Liver (tissue), 9 donors: ENCODE measurements around the gene ENTPD6. TPM values are rescaled to one million over a fixed set of nuclear protein-coding genes. Genes with fewer than 3 reads are reported as not detected.

Experiments used
- DNase-seq: peaks from one replicate; pipeline ENCODE4 v3.0.0-alpha.2; 2017; ENCODE audit warnings: low spot score
- H3K27ac ChIP-seq, 2 donors: one replicate each; pipeline ENCODE4 v1.7.0; 2013; ENCODE audit warnings: inconsistent platforms in 2 of 2, low read length in 2 of 2, control low read depth in 1 of 2, low read depth in 1 of 2, mild to moderate bottlenecking in 1 of 2
- H3K27me3 ChIP-seq, 4 donors: one replicate each; pipeline versions ENCODE4 v1.6.1 to v1.7.0; 2013; ENCODE audit warnings: low read length in 3 of 4, inconsistent platforms in 1 of 4, mild to moderate bottlenecking in 1 of 4, moderate library complexity in 1 of 4; ENCODE audit not compliant: control insufficient read depth in 4 of 4, insufficient read depth in 4 of 4
- H3K36me3 ChIP-seq, 4 donors: one replicate each; pipeline versions ENCODE4 v1.6.1 to v1.7.0; 2013; ENCODE audit warnings: low read length in 3 of 4, mild to moderate bottlenecking in 3 of 4, low read depth in 1 of 4, moderate library complexity in 1 of 4; ENCODE audit not compliant: control insufficient read depth in 4 of 4, insufficient read depth in 3 of 4
- H3K4me1 ChIP-seq, 4 donors: one replicate each; pipeline versions ENCODE4 v1.6.1 to v1.7.0; 2013; ENCODE audit warnings: low read length in 3 of 4, mild to moderate bottlenecking in 3 of 4, moderate library complexity in 1 of 4; ENCODE audit not compliant: control insufficient read depth in 4 of 4, insufficient read depth in 4 of 4
- H3K4me3 ChIP-seq, 3 donors: one replicate each; pipeline versions ENCODE4 v1.6.1 to v1.7.0; 2013; ENCODE audit warnings: low read length in 3 of 3, control low read depth in 1 of 3, low read depth in 1 of 3, mild to moderate bottlenecking in 1 of 3
- H3K9ac ChIP-seq, 2 donors: one replicate each; pipeline ENCODE4 v1.7.0; 2013; ENCODE audit warnings: low read length in 2 of 2, mild to moderate bottlenecking in 2 of 2, moderate library complexity in 2 of 2, control low read depth in 1 of 2, low read depth in 1 of 2
- H3K9me3 ChIP-seq, 4 donors: one replicate each; pipeline versions ENCODE4 v1.6.1 to v1.7.0; 2013; ENCODE audit warnings: low read length in 3 of 4; ENCODE audit not compliant: control insufficient read depth in 4 of 4
- EGR1 ChIP-seq, 2 donors: IDR thresholded peaks; 2 replicates each; pipeline ENCODE4 v1.6.1; 2016 to 2018; ENCODE audit warnings: antibody characterized with exemption in 2 of 2, low read depth in 2 of 2
- FOXA1 ChIP-seq: IDR thresholded peaks from 2 replicates; pipeline ENCODE4 v1.6.1; 2016; ENCODE audit warnings: antibody characterized with exemption
- FOXA2 ChIP-seq: IDR thresholded peaks from 2 replicates; pipeline ENCODE4 v1.6.1; 2016; ENCODE audit warnings: antibody characterized with exemption
- GABPA ChIP-seq, 2 donors: IDR thresholded peaks in 1 of 2; conservative IDR thresholded peaks in 1 of 2; 2 replicates each; pipeline ENCODE4 v1.6.1; 2016; ENCODE audit warnings: antibody characterized with exemption in 2 of 2, mild to moderate bottlenecking in 1 of 2, moderate library complexity in 1 of 2
- HNF4G ChIP-seq: IDR thresholded peaks from 2 replicates; pipeline ENCODE4 v1.6.1; 2016; ENCODE audit warnings: antibody characterized with exemption
- RAD21 ChIP-seq, 2 donors: IDR thresholded peaks; 2 replicates each; pipeline ENCODE4 v1.6.1; 2016; ENCODE audit warnings: antibody characterized with exemption in 2 of 2, mild to moderate bottlenecking in 2 of 2
- SP1 ChIP-seq: IDR thresholded peaks from 2 replicates; pipeline ENCODE4 v1.6.1; 2018; ENCODE audit warnings: antibody characterized with exemption, mild to moderate bottlenecking
- YY1 ChIP-seq: IDR thresholded peaks from 2 replicates; pipeline ENCODE4 v1.6.1; 2016; ENCODE audit warnings: antibody characterized with exemption, mild to moderate bottlenecking
- WGBS: extraction: QIAGEN DNeasy Blood & Tissue Kit; methylation state at CpG from one replicate; pipeline ENCODE4 v1.1.7; 2013; 5-methylcytosine and 5-hydroxymethylcytosine counted together
- polyA plus RNA-seq, 2 donors: library from polyadenylated mRNA; stranded (reverse) in 1 of 2; unstranded in 1 of 2; fragments of 200-250 nt in 1 of 2; fragments of >200 nt in 1 of 2; fragmentation: Nextera tagmentation in 1 of 2; extraction: Ambion mirVana in 1 of 2; gene quantifications; one replicate each; pipeline versions ENCODE4 v1.2.1 to v1.2.3, GENCODE V29; 2013 to 2015
- total RNA-seq, 2 donors: library from RNA; depleted of rRNA; stranded (reverse); fragments of >200 nt; gene quantifications; one replicate each; pipeline ENCODE4 v1.2.3, GENCODE V29; 2014
- TF ChIP-seq, protein P1 (sequence below): IDR thresholded peaks from 2 replicates; pipeline ENCODE4 v1.6.1; 2016; ENCODE audit warnings: antibody characterized with exemption
- TF ChIP-seq, protein P2 (sequence below): IDR thresholded peaks from 2 replicates; pipeline ENCODE4 v1.6.1; 2016; ENCODE audit warnings: antibody characterized with exemption, mild to moderate bottlenecking
- TF ChIP-seq, protein P3 (sequence below): IDR thresholded peaks from 2 replicates; pipeline ENCODE4 v1.6.1; 2016; ENCODE audit warnings: antibody characterized with exemption
- TF ChIP-seq, protein P4 (sequence below): fragments of 150-350 bp; IDR thresholded peaks from 2 replicates; pipeline ENCODE4 v1.5.1; 2017; ENCODE audit warnings: improper control_type of control experiment, low read depth, low read length; ENCODE audit not compliant: missing input control
- donor health status: healthy.
- donor health status: healthy.
- donor health status: healthy.
- donor health status: healthy.
- donor health status: healthy.

Gene ENTPD6
- total and polyA plus RNA-seq, 4 donors, result 14.9 to 29.9 (median 24.4) TPM

DNA sequence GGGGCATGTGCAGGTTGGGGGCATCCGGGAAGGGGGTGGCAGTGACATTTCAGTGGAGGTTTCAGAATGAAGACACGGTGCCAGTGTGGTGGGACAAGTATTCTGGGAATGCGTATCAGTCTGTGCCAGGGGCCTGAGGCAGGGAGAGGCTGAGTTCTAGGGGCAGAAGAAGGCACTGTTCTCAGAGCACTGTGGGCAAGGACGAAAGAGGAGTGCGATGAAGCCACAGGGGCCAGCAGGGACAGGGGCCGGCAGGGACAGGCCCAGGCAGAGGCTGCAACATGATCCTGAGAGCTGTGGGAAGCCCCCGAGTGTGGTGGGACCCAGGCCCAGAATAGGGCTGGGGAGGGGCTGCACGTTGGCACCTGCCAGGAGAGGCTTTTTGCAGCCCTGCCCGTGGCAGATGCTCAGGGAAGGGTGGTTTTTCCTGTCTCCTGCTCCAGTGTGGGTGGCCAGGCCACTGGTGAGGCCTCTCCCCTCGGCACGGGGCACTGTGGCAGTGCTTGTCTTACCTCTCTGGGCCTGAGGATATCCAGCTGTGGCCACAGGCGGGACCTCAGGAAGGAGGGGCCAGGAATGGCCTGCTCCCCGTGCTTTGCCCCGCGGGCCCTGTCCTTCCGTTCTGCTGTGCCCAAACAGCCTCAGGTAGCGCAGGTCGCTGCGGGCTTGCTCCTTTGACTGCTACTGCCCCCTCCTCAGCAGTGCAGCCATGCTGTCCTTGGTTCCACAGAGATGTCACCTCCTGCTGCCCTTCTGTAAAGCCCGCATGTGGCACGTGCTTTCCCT, 10.0 kb downstream of the ENTPD6 start:
- Histone ChIP-seq H3K27me3 (no peaks in the 10 kb centered on the region), H3K36me3 (peaks cover 0 to 3% (median 2%) of the 10 kb centered on the region in 4 donors), H3K27ac (no peak overlapping the region), H3K9me3 (no peaks in the 10 kb centered on the region), H3K4me1 (peaks cover 0 to under 1% (median 0%) of the 10 kb centered on the region in 4 donors), H3K4me3 (no peak overlapping the region), H3K9ac (no peak overlapping the region)
- 95% methylated on average over 21 of the region's 21 CpGs for WGBS
- no peak for DNase-seq
- no peak for TF ChIP-seq RAD21 (IDR thresholded peaks at IDR 0.05)
- TF ChIP-seq, protein P1, sequence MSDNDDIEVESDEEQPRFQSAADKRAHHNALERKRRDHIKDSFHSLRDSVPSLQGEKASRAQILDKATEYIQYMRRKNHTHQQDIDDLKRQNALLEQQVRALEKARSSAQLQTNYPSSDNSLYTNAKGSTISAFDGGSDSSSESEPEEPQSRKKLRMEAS, result no peak
- TF ChIP-seq, protein P2, sequence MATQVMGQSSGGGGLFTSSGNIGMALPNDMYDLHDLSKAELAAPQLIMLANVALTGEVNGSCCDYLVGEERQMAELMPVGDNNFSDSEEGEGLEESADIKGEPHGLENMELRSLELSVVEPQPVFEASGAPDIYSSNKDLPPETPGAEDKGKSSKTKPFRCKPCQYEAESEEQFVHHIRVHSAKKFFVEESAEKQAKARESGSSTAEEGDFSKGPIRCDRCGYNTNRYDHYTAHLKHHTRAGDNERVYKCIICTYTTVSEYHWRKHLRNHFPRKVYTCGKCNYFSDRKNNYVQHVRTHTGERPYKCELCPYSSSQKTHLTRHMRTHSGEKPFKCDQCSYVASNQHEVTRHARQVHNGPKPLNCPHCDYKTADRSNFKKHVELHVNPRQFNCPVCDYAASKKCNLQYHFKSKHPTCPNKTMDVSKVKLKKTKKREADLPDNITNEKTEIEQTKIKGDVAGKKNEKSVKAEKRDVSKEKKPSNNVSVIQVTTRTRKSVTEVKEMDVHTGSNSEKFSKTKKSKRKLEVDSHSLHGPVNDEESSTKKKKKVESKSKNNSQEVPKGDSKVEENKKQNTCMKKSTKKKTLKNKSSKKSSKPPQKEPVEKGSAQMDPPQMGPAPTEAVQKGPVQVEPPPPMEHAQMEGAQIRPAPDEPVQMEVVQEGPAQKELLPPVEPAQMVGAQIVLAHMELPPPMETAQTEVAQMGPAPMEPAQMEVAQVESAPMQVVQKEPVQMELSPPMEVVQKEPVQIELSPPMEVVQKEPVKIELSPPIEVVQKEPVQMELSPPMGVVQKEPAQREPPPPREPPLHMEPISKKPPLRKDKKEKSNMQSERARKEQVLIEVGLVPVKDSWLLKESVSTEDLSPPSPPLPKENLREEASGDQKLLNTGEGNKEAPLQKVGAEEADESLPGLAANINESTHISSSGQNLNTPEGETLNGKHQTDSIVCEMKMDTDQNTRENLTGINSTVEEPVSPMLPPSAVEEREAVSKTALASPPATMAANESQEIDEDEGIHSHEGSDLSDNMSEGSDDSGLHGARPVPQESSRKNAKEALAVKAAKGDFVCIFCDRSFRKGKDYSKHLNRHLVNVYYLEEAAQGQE, result no peak
- TF ChIP-seq GABPA (IDR thresholded peaks at IDR 0.05 in 1 of 2, conservative IDR thresholded peaks at IDR 0.05 in 1 of 2), result no peak
- TF ChIP-seq FOXA1, result no peak
- no peak for TF ChIP-seq YY1
- TF ChIP-seq EGR1 (IDR thresholded peaks at IDR 0.05; ENCODE audit: low read depth in 2 of 2), result no peak
- TF ChIP-seq, protein P3, sequence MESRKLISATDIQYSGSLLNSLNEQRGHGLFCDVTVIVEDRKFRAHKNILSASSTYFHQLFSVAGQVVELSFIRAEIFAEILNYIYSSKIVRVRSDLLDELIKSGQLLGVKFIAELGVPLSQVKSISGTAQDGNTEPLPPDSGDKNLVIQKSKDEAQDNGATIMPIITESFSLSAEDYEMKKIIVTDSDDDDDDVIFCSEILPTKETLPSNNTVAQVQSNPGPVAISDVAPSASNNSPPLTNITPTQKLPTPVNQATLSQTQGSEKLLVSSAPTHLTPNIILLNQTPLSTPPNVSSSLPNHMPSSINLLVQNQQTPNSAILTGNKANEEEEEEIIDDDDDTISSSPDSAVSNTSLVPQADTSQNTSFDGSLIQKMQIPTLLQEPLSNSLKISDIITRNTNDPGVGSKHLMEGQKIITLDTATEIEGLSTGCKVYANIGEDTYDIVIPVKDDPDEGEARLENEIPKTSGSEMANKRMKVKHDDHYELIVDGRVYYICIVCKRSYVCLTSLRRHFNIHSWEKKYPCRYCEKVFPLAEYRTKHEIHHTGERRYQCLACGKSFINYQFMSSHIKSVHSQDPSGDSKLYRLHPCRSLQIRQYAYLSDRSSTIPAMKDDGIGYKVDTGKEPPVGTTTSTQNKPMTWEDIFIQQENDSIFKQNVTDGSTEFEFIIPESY, result no peak
- TF ChIP-seq SP1, result no peak
- no peak for TF ChIP-seq FOXA2
- TF ChIP-seq HNF4G, result no peak

DNA sequence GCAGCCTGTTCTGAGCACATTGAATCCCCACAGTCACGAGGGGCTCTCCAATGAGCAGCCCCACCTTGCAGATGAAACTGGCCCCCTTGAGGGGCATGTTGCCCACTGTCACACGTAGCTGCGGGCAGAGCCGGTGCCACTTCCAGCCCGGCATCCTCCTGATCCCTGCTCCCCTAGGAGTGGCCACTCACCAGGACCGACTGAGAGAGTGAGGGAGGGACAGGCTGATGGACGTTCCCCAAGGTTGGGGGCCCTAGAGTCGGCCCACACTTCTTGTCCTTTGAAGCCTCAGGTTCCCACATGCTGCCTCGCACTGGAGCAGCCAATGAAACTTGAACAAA, 10.5 kb downstream of the ENTPD6 start:
- no peak for DNase-seq
- Histone ChIP-seq H3K27ac (no peak overlapping the region), H3K4me3 (no peak overlapping the region), H3K27me3 (no peaks in the 10 kb centered on the region), H3K9ac (no peak overlapping the region), H3K36me3 (peaks cover 0 to 3% (median 2%) of the 10 kb centered on the region in 4 donors), H3K9me3 (no peaks in the 10 kb centered on the region), H3K4me1 (no peaks in the 10 kb centered on the region)
- no peak for TF ChIP-seq FOXA2
- no peak for TF ChIP-seq GABPA (IDR thresholded peaks at IDR 0.05 in 1 of 2, conservative IDR thresholded peaks at IDR 0.05 in 1 of 2)
- TF ChIP-seq YY1, result no peak
- no peak for TF ChIP-seq RAD21 (IDR thresholded peaks at IDR 0.05)
- 93% methylated on average over 9 of the region's 9 CpGs for WGBS

DNA sequence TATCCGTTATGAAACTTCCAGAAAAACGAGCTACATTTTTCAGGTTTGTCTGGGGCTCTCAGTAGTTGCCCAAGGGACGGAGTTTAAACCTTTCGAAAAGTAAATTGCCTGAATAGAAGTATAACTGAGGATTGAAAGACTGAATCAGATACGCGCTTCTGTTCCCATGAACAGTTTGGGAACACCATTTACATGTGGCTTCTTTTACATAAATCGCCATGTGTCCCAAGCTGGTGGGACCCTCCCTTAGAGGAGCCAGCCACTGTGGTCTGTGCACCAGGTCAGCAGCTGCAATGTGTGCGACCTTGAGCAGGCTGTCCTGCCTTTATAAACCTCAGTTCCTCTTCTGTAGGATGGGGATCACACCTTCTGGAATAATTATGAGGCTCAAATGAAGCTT, 11.0 kb downstream of the ENTPD6 start:
- Histone ChIP-seq H3K9me3 (no peaks in the 10 kb centered on the region), H3K27me3 (no peaks in the 10 kb centered on the region), H3K4me3 (no peak overlapping the region), H3K4me1 (no peaks in the 10 kb centered on the region), H3K27ac (no peak overlapping the region), H3K36me3 (peaks cover 0 to 3% (median 2%) of the 10 kb centered on the region in 4 donors), H3K9ac (no peak overlapping the region)
- 98% methylated on average over 8 of the region's 8 CpGs for WGBS
- no peak for DNase-seq
- TF ChIP-seq SP1, result no peak
- TF ChIP-seq FOXA2, result no peak
- no peak for TF ChIP-seq YY1
- TF ChIP-seq EGR1 (IDR thresholded peaks at IDR 0.05; ENCODE audit: low read depth in 2 of 2), result no peak
- TF ChIP-seq, protein P3, result no peak
- no peak for TF ChIP-seq FOXA1
- TF ChIP-seq, protein P4, sequence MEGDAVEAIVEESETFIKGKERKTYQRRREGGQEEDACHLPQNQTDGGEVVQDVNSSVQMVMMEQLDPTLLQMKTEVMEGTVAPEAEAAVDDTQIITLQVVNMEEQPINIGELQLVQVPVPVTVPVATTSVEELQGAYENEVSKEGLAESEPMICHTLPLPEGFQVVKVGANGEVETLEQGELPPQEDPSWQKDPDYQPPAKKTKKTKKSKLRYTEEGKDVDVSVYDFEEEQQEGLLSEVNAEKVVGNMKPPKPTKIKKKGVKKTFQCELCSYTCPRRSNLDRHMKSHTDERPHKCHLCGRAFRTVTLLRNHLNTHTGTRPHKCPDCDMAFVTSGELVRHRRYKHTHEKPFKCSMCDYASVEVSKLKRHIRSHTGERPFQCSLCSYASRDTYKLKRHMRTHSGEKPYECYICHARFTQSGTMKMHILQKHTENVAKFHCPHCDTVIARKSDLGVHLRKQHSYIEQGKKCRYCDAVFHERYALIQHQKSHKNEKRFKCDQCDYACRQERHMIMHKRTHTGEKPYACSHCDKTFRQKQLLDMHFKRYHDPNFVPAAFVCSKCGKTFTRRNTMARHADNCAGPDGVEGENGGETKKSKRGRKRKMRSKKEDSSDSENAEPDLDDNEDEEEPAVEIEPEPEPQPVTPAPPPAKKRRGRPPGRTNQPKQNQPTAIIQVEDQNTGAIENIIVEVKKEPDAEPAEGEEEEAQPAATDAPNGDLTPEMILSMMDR, result no peak
- TF ChIP-seq, protein P1, result no peak
